Stomach smooth muscle (tissue), 2 donors: Measurements from ENCODE around the gene CRIP3.

ENCODE experiments used
- H3K27ac ChIP-seq: one replicate; pipeline ENCODE4 v1.7.0; 2013; ENCODE audit warnings: mild to moderate bottlenecking, low read length, inconsistent platforms
- H3K27me3 ChIP-seq, 2 donors: one replicate each; pipeline ENCODE4 v1.7.0; 2013; ENCODE audit warnings: low read length in 2 of 2; ENCODE audit not compliant: insufficient read depth in 2 of 2, control insufficient read depth in 1 of 2
- H3K36me3 ChIP-seq, 2 donors: one replicate each; pipeline ENCODE4 v1.7.0; 2013; ENCODE audit warnings: low read length in 2 of 2; ENCODE audit not compliant: control insufficient read depth in 2 of 2, insufficient read depth in 2 of 2
- H3K4me1 ChIP-seq: one replicate; pipeline ENCODE4 v1.7.0; 2013; ENCODE audit warnings: low read length; ENCODE audit not compliant: control insufficient read depth, insufficient read depth
- H3K4me3 ChIP-seq, 2 donors: one replicate each; pipeline ENCODE4 v1.7.0; 2013; ENCODE audit warnings: low read length in 2 of 2
- H3K9ac ChIP-seq, 2 donors: one replicate each; pipeline ENCODE4 v1.7.0; 2013; ENCODE audit warnings: low read length in 2 of 2, mild to moderate bottlenecking in 1 of 2
- H3K9me3 ChIP-seq, 2 donors: one replicate each; pipeline ENCODE4 v1.7.0; 2013; ENCODE audit warnings: low read length in 2 of 2; ENCODE audit not compliant: control insufficient read depth in 2 of 2
- donor health status: healthy.
- donor health status: Pancreatic carcinoma.

The CRIP3 gene

GRCh38 chr6:43290339-43290904 is 18.2 kb downstream of the CRIP3 start:
- no peaks in the 10 kb centered on the region for H3K9me3 ChIP-seq
- H3K27ac ChIP-seq: no peak overlapping the region

GRCh38 chr6:43287717-43288679 is 20.6 kb downstream of the CRIP3 start:
- Histone ChIP-seq H3K27ac (no peak overlapping the region), H3K9ac (no peak overlapping the region), H3K27me3 (peaks cover 0 to 3% of the 10 kb centered on the region in 2 donors), H3K4me3 (no peak overlapping the region), H3K4me1 (no peaks in the 10 kb centered on the region), H3K36me3 (no peaks in the 10 kb centered on the region), H3K9me3 (no peaks in the 10 kb centered on the region)

More at GRCh38 chr6:43290339-43290904, 18.2 kb downstream of the CRIP3 start:
- no peak overlapping the region for H3K4me3 ChIP-seq
- H3K36me3 ChIP-seq: no peaks in the 10 kb centered on the region
- peaks cover 0 to 3% of the 10 kb centered on the region in 2 donors for H3K27me3 ChIP-seq
- no peaks in the 10 kb centered on the region for H3K4me1 ChIP-seq
- H3K9ac ChIP-seq: no peak overlapping the region

DNA sequence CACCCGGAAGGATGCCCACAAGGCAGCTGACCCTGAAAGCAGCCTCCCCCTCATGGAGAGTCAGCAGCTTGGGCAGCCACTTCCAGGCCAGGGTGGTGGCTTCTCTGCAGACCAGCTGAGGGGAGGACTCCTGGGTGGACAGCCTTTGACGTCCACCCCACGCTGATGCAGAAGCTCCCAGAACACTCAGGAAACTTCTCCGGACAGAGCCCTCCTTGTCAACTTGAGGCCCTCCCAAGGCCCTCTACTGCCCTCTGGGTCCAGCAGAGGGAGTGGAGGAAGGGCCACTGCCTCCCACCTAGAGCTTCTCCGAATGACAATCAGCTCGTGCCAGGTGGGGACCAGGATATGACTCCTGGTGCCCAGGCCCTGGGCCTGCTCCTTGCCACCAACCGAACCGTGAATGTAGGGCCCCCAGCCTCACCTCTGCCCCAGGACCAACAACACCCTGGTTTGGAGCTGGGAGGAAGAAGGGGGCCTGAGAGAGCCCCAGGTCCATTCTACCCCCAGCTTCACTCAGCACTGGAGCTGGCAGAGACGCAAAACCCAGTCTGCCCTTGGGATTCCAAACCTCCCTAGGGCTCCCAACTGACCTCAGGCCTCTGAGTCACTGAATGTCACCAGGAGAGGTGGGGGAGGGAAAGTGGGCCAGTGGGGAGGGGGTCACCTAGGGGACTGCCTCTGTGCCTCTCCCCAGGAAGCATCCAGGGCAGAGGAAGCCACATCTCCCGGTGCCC is 21.5 kb downstream of the CRIP3 start:
- Histone ChIP-seq H3K9me3 (no peaks in the 10 kb centered on the region), H3K36me3 (no peaks in the 10 kb centered on the region), H3K27me3 (peaks cover 0 to 3% of the 10 kb centered on the region in 2 donors), H3K4me3 (no peak overlapping the region), H3K9ac (no peak overlapping the region), H3K27ac (no peak overlapping the region), H3K4me1 (no peaks in the 10 kb centered on the region)

DNA sequence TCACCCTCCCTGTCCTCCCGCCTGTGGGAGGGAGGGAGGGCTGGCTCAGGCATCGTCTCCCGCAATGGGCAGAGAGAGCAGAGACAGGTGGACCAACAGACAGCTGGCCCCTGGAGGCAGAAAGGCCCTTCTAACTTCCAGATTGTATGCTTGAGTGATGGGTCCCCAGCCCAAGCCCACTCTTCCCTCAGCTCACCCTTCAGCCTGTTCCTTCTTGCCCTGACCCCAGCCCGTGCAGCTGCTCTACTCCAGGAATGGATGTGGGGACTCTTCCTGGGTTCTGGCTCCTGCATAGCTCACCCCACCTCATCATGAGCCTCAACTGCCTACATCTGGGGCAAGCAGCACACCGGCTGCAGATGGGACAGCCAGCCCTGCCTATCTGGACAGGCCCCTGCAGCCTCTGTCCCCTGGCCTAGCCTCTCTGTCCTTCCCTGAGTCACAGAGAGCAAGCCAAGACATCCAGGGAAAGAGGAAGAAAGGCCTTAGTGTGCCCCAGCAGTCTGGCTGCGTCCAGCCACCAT is 22.1 kb downstream of the CRIP3 start:
- peaks cover 0 to 3% of the 10 kb centered on the region in 2 donors for H3K27me3 ChIP-seq
- H3K9me3 ChIP-seq: no peaks in the 10 kb centered on the region
- no peaks in the 10 kb centered on the region for H3K4me1 ChIP-seq
- H3K9ac ChIP-seq: no peak overlapping the region
- H3K27ac ChIP-seq: no peak overlapping the region
- no peak overlapping the region for H3K4me3 ChIP-seq
- H3K36me3 ChIP-seq: no peaks in the 10 kb centered on the region

DNA sequence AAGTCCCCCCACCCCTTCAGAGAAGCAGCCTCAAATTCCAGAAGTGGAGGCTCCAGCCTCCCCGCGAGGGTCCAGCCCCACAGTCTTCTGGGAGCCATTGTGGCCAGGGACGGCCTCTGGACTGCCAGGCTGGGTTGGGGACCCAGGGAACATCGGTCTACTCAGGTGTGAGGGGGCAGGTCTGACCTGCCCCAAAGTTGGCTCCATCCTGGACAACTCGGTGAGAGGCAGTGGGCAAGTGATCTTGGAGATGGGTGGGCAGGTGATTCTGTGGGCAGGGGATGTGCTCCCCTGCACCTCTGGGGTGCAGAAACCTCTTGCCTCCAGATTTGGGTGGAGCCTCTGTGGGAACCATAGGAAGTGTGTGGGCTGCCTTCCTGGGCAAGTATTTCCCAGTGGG is 22.8 kb downstream of the CRIP3 start:
- Histone ChIP-seq H3K36me3 (no peaks in the 10 kb centered on the region), H3K4me1 (no peaks in the 10 kb centered on the region), H3K27me3 (peaks cover 0 to 3% of the 10 kb centered on the region in 2 donors), H3K4me3 (no peak overlapping the region), H3K9ac (no peak overlapping the region), H3K27ac (no peak overlapping the region), H3K9me3 (no peaks in the 10 kb centered on the region)

DNA sequence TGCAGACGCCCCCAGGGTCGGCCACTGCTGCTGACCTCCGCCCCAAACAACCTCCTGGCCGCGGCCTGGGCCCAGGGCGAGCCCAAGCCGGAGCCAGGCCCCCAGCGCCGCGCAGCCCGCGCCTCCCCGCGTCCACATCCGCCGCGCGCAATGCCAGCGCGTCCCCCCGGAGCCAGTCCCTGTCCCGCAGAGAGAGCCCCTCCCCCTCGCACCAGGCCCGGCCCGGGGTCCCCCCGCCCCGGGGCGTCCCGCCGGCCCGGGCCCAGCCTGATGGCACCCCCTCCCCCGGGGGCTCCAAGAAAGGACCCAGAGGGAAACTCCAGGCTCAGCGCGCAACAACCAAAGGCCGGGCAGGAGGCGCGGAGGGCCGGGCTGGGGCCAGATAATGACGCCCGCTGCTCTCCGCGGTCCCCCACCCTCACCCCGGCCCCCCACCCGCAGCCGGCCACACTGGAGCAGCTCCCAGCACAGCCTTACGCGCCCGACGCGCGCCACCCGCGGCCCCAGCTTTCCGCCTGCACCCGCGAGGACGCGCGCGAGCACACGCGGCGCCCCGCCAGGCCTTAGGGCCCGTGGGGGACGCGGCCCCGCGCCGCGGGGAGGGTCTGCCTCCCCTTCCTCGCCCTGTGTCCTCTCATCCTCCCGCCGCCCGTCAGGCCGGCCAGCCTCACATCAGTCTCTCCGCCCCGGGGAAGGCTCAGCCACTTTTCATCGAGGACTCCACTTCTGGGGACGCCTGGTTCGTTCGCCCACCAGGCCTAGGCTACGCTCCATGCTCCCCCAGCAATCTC is 23.4 kb downstream of the CRIP3 start:
- Histone ChIP-seq H3K36me3 (no peaks in the 10 kb centered on the region), H3K9ac (no peak overlapping the region), H3K27ac (no peak overlapping the region), H3K27me3 (peaks cover 0 to 3% of the 10 kb centered on the region in 2 donors), H3K9me3 (no peaks in the 10 kb centered on the region), H3K4me3 (no peak overlapping the region), H3K4me1 (no peaks in the 10 kb centered on the region)

DNA sequence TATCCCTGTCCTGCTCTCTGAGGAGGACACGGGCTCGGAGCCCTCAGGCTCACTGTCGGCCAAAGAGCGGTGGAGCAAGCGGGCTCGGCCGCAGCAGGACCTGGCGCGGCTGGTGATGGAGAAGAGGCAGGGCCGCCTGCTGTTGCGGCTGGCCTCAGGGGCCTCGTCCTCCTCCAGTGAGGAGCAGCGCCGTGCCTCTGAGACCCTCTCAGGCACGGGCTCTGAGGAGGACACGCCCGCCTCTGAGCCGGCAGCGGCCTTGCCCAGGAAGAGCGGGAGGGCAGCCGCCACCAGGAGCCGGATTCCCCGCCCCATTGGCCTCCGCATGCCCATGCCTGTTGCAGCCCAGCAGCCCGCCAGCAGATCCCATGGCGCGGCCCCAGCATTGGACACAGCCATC is 24.7 kb downstream of the CRIP3 start:
- Histone ChIP-seq H3K36me3 (no peaks in the 10 kb centered on the region), H3K9me3 (no peaks in the 10 kb centered on the region), H3K27ac (no peak overlapping the region), H3K27me3 (peaks cover 0 to 3% of the 10 kb centered on the region in 2 donors), H3K4me3 (no peak overlapping the region), H3K9ac (no peak overlapping the region), H3K4me1 (no peaks in the 10 kb centered on the region)

GRCh38 chr6:43283514-43283901 is 25.1 kb downstream of the CRIP3 start:
- peaks cover 0 to 3% of the 10 kb centered on the region in 2 donors for H3K27me3 ChIP-seq
- no peak overlapping the region for H3K4me3 ChIP-seq
- no peaks in the 10 kb centered on the region for H3K9me3 ChIP-seq
- H3K4me1 ChIP-seq: no peaks in the 10 kb centered on the region
- no peak overlapping the region for H3K27ac ChIP-seq
- H3K9ac ChIP-seq: no peak overlapping the region
- no peaks in the 10 kb centered on the region for H3K36me3 ChIP-seq

DNA sequence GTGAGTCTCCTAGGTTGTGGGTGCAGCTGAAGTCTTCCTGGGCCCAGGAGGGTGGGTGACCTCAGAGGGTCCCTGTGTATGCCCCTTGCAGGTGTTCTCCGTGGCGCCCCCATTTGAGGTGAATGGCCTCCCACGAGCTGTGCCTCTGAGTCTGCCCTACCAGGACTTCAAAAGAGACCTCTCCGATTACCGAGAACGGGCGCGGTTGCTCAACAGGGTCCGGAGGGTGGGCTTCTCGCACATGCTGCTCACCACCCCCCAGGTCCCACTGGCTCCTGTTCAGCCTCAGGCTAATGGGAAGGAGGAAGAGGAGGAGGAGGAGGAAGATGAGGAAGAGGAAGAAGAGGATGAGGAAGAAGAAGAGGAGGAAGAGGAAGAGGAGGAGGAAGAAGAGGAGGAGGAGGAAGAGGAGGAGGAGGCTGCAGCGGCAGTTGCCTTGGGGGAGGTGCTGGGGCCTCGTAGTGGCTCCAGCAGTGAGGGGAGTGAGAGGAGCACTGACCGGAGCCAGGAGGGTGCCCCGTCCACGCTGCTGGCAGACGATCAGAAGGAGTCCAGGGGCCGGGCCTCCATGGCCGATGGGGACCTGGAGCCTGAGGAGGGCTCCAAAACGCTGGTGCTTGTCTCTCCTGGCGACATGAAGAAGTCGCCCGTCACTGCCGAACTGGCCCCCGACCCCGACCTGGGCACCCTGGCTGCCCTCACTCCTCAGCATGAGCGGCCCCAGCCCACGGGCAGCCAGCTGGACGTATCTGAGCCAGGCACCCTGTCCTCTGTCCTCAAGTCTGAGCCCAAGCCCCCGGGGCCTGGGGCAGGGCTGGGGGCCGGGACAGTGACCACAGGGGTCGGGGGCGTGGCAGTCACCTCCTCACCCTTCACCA is 25.8 kb downstream of the CRIP3 start:
- Histone ChIP-seq H3K27me3 (peaks cover 0 to 3% of the 10 kb centered on the region in 2 donors), H3K9me3 (no peaks in the 10 kb centered on the region), H3K9ac (no peak overlapping the region), H3K4me1 (no peaks in the 10 kb centered on the region), H3K27ac (no peak overlapping the region), H3K36me3 (no peaks in the 10 kb centered on the region), H3K4me3 (no peak overlapping the region)
